Vagina (tissue), 2 donors: Measurements from ENCODE around the gene CASP2. TPM values are rescaled to one million over a fixed set of nuclear protein-coding genes. Genes with fewer than 3 reads are reported as not detected.

Source experiments
- DNase-seq, 2 donors: peaks; one replicate each; pipeline ENCODE4 v3.0.0-alpha.2; 2017; ENCODE audit errors: extremely low spot score in 2 of 2
- H3K27ac ChIP-seq: fragments of 200-600 bp; sonication (generic); one replicate; pipeline ENCODE4 v1.5.1; 2019
- H3K27me3 ChIP-seq: fragments of 200-600 bp; sonication (generic); one replicate; pipeline ENCODE4 v1.5.1; 2019
- H3K36me3 ChIP-seq, 2 donors: fragments of 200-600 bp; sonication (generic); one replicate each; pipeline ENCODE4 v1.5.1; 2017 to 2019
- H3K4me1 ChIP-seq: fragments of 200-600 bp; sonication (generic); one replicate; pipeline ENCODE4 v1.5.1; 2019
- H3K4me3 ChIP-seq, 2 donors: fragments of 200-600 bp; sonication (generic); 1 replicate in 1 of 2; 2 replicates in 1 of 2; pipeline ENCODE4 v1.5.1; 2016 to 2019
- H3K9me3 ChIP-seq: fragments of 200-600 bp; sonication (generic); one replicate; pipeline ENCODE4 v1.5.1; 2019
- CTCF ChIP-seq, 3 experiments: fragments of 450-650 bp in 2 of 3; fragments of 200-600 bp in 1 of 3; sonication (generic) in 1 of 3; IDR thresholded peaks; one replicate each; pipeline ENCODE4 v1.5.1; 2017 to 2019; ENCODE audit warnings: antibody characterized with exemption in 3 of 3, mild to moderate bottlenecking in 2 of 3, moderate library complexity in 2 of 3
- POLR2A ChIP-seq, 2 donors: fragments of 450-650 bp; IDR thresholded peaks; one replicate each; pipeline ENCODE4 v1.6.1; 2017; ENCODE audit warnings: antibody characterized with exemption in 2 of 2, mild to moderate bottlenecking in 2 of 2, moderate library complexity in 2 of 2
- POLR2AphosphoS5 ChIP-seq, 2 donors: sonication (generic); formaldehyde crosslinking; IDR thresholded peaks; one replicate each; pipeline ENCODE4 v1.9.0; 2017; ENCODE audit warnings: antibody characterized with exemption in 2 of 2, mild to moderate bottlenecking in 2 of 2, low read depth in 1 of 2; ENCODE audit not compliant: insufficient read depth in 1 of 2
- intact Hi-C: fragments of 100-400 bp; cut with DNase I; formaldehyde crosslinking; loops from one replicate; pipeline ENCODE4 v1.15.1; 2023
- total RNA-seq: library from RNA; depleted of rRNA; stranded (reverse); fragments of >200 nt; gene quantifications from one replicate; pipeline ENCODE4 v1.2.3, GENCODE V29; 2016

The CASP2 gene
- total RNA-seq, 1 donor from 2014 or later: 24.8 TPM

DNA sequence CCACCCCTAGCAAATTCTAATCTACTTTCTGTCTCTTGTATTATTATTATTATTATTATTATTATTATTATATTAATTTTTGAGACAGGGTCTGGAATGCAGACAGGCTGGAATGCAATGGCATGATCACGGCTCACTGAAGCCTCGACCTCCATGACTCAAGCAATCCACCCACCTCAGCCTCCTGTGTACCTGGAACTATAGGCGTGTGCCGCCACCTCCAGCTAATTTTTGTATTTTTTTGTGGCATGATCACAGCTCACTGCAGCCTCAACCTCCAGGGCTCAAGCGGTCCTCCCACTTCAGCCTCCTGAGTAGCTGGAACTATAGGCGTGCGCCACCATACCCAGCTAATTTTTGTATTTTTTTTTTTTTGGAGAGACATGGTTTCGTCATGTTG, 6.0 kb upstream of the CASP2 start:
- no peak for DNase-seq
- Histone ChIP-seq H3K27ac (no peak overlapping the region), H3K27me3 (no peaks in the 10 kb centered on the region), H3K4me1 (peaks cover 7% of the 10 kb centered on the region), H3K36me3 (no peaks in the 10 kb centered on the region), H3K4me3 (no peak overlapping the region), H3K9me3 (no peaks in the 10 kb centered on the region)
- intact Hi-C loops: no loop called here
- TF ChIP-seq POLR2AphosphoS5 (IDR thresholded peaks at IDR 0.05; ENCODE audit: insufficient read depth in 1 of 2, low read depth in 1 of 2) (no peak), POLR2A (IDR thresholded peaks at IDR 0.05) (no peak), CTCF (IDR thresholded peaks at IDR 0.05) (no peak)

GRCh38 chr7:143283381-143283780, 4.8 kb upstream of the CASP2 start:
- Histone ChIP-seq H3K27me3 (no peaks in the 10 kb centered on the region), H3K4me1 (peaks cover 13% of the 10 kb centered on the region), H3K9me3 (no peaks in the 10 kb centered on the region), H3K27ac (no peak overlapping the region), H3K36me3 (no peaks in the 10 kb centered on the region), H3K4me3 (no peak overlapping the region)
- DNase-seq: no peak
- no peak for TF ChIP-seq POLR2A (IDR thresholded peaks at IDR 0.05)
- intact Hi-C loops: no loop called here

GRCh38 chr7:143284591-143285469, 3.3 kb upstream of the CASP2 start, which contains the start of gene TMEM139:
TSS of gene TMEM139 (plus strand) at chr7:143284958. CDS start at chr7:143285958, 1,000 bp downstream.
- Histone ChIP-seq H3K36me3 (no peaks in the 10 kb centered on the region), H3K4me1 (peaks cover 17% of the 10 kb centered on the region), H3K4me3 (no peak within 1 kb of the TSS), H3K9me3 (no peaks in the 10 kb centered on the region), H3K27ac (no peak within 1 kb of the TSS), H3K27me3 (no peaks in the 10 kb centered on the region)
- intact Hi-C loops: loop anchor here (5.0 kb wide), 1 partner anchor 97 kb away; the partner anchor contains the start of gene ZYX
- no peak for DNase-seq
- TF ChIP-seq POLR2A (IDR thresholded peaks at IDR 0.05) (no peak), POLR2AphosphoS5 (IDR thresholded peaks at IDR 0.05; ENCODE audit: insufficient read depth in 1 of 2, low read depth in 1 of 2) (no peak), CTCF (IDR thresholded peaks at IDR 0.05) (no peak)

GRCh38 chr7:143285470-143285778, 2.7 kb upstream of the CASP2 start:
- Histone ChIP-seq H3K27ac (no peak overlapping the region), H3K36me3 (no peaks in the 10 kb centered on the region), H3K4me1 (peaks cover 23% of the 10 kb centered on the region), H3K27me3 (no peaks in the 10 kb centered on the region), H3K9me3 (no peaks in the 10 kb centered on the region), H3K4me3 (no peak overlapping the region)
- no peak for DNase-seq
- TF ChIP-seq POLR2A (IDR thresholded peaks at IDR 0.05): no peak
- no peak for TF ChIP-seq POLR2AphosphoS5 (IDR thresholded peaks at IDR 0.05; ENCODE audit: insufficient read depth in 1 of 2, low read depth in 1 of 2)
- no peak for TF ChIP-seq CTCF (IDR thresholded peaks at IDR 0.05)
- intact Hi-C loops: loop anchor here (5.0 kb wide), 1 partner anchor 97 kb away; the partner anchor contains the start of gene ZYX

GRCh38 chr7:143285806-143286521, 2.2 kb upstream of the CASP2 start:
- H3K27me3 ChIP-seq: no peaks in the 10 kb centered on the region
- peaks cover 28% of the 10 kb centered on the region for H3K4me1 ChIP-seq
- H3K4me3 ChIP-seq: no peak overlapping the region
- H3K36me3 ChIP-seq: no peaks in the 10 kb centered on the region
- DNase-seq: no peak
- intact Hi-C loops: loop anchor here (5.0 kb wide), 1 partner anchor 96 kb away; the partner anchor contains the start of gene ZYX
- TF ChIP-seq CTCF (IDR thresholded peaks at IDR 0.05): no peak
- TF ChIP-seq POLR2A (IDR thresholded peaks at IDR 0.05): no peak
- H3K27ac ChIP-seq: no peak overlapping the region
- H3K9me3 ChIP-seq: no peaks in the 10 kb centered on the region
